ENCODE data around the gene FYN.

The FYN gene

DNA sequence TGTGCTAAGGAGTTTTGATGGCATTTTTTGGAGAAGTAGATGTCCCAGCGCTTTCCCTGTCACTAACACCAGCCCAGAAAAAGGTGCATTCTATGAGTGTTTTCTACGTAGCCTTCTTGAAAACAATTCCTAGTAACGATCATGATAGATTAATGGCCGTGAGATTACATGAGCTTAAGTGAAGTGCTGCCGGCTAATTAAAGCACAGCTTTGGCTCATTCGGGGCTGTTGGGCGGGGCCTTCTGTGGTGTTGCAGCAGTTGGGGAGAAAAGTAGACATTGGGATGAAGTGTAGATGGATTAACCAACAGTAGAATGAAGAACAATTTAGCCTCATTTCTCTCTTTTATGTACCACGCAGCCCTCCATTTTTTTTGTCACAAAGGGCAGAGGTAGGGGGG is 246.8 kb downstream of the FYN start:
- Histone ChIP-seq H3K36me3 (ENCODE audit: control insufficient read depth, low read depth, low read length) (no peaks in the 10 kb centered on the region), H3K27me3 (ENCODE audit: control insufficient read depth, insufficient read depth, low read length) (no peaks in the 10 kb centered on the region), H3K9ac (ENCODE audit: low read length) (no peak overlapping the region), H3K27ac (ENCODE audit: low read length) (no peak overlapping the region), H3K4me3 (ENCODE audit: low read length) (no peak overlapping the region), H3K9me3 (ENCODE audit: control insufficient read depth, low read depth, low read length) (no peaks in the 10 kb centered on the region), H3K4me1 (ENCODE audit: control insufficient read depth, low read depth, low read length) (peaks cover 13% of the 10 kb centered on the region)

DNA sequence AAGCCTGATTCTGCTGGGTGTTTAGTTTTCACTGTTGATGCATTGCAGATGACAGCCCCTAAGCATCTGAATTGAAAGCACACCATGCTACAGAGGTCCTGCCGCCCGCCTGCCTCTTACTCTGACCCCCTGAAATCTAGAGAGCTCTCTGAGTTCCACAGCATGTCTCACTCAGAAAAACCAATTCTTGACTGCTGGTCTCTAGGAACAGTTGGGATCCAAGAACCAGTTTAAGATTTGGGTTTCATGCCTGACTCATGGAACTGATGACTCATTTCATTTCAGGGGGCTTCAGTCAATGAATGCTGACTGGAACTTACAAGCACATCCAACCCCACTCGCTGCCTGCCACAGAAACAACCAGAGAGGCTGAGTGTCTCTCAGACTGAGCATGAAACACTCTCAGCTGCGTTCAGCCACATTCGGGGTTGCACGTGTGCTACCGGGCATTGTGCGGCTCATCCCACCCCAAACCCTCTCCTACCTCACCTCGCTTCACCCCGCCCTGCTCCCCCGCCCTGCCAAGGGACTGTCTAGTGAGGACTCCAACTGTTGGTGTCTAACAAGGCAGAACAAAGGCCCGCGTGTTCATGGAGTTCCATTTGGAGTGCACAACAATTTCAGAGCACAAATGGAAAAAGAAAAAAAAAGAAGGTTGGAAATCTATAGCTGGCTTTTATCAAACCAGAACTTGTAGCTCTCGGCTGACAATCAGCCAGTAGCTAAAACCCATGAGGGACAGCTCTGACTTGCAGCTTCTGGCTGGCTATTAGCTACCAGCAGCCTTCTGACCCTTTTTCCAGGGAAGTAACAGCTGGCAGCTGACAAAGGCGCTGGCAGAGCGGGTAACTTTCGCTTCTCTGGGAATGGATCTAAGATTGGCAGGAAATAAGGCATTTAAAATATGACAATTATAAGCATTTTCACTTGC is 247.5 kb downstream of the FYN start:
- no peak overlapping the region for H3K9ac ChIP-seq (ENCODE audit: low read length)
- H3K9me3 ChIP-seq (ENCODE audit: control insufficient read depth, low read depth, low read length) = no peaks in the 10 kb centered on the region
- no peaks in the 10 kb centered on the region for H3K27me3 ChIP-seq (ENCODE audit: control insufficient read depth, insufficient read depth, low read length)
- H3K4me1 ChIP-seq (ENCODE audit: control insufficient read depth, low read depth, low read length) = peaks cover 6% of the 10 kb centered on the region
- no peaks in the 10 kb centered on the region for H3K36me3 ChIP-seq (ENCODE audit: control insufficient read depth, low read depth, low read length)
- H3K27ac ChIP-seq (ENCODE audit: low read length) = no peak overlapping the region
- no peak overlapping the region for H3K4me3 ChIP-seq (ENCODE audit: low read length)

DNA sequence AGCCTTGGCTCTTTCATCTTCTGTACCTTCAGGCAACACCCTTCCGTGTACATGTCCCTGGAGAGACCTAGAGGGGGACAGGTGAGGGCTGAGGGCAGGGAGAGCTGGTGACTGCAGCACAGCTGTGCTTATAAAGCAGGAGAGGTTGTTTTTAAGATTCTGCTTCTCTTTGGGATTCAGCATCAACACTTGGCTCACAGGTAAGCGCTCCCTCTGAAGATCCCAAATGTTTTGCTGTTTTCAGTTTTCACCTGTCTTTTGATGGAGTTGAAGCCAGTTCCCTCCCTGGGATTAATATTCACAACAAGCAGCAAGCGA is 248.2 kb downstream of the FYN start:
- Histone ChIP-seq H3K27me3 (ENCODE audit: control insufficient read depth, insufficient read depth, low read length) (no peaks in the 10 kb centered on the region), H3K27ac (ENCODE audit: low read length) (no peak overlapping the region), H3K36me3 (ENCODE audit: control insufficient read depth, low read depth, low read length) (no peaks in the 10 kb centered on the region)

DNA sequence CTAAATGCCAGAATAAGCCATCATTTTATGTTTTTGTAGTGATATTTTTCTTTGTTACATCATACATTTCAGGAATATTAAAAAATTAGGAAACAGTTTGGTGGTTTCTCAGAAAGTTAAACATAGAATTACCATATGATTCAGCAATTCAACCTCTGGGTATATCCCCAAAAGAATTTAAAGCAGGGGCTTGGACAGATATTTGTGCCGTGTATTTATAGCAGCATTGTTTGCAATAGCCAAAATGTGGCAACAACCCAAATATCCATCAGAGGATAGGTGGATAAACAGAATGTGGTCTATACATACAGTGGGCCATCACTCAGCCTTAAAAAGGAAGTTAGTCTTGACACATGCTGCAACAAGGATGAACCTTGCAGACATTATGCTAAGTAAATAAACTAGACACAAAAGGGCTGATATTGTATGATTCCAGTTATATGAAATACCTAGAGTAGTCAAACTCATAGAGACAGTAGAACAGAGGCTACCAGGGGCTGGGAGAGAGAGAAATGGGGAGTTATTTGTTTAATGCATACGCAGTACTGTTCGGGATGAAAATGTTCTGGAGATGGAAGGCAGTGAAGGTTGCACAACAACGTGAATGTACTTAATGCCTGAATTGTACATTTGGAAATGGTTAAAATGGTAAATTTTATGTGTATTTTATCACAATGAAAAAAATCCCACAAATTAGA is 248.7 kb downstream of the FYN start:
- Histone ChIP-seq H3K9me3 (ENCODE audit: control insufficient read depth, low read depth, low read length) (no peaks in the 10 kb centered on the region), H3K27ac (ENCODE audit: low read length) (no peak overlapping the region), H3K4me1 (ENCODE audit: control insufficient read depth, low read depth, low read length) (peaks cover 6% of the 10 kb centered on the region), H3K4me3 (ENCODE audit: low read length) (no peak overlapping the region), H3K36me3 (ENCODE audit: control insufficient read depth, low read depth, low read length) (no peaks in the 10 kb centered on the region), H3K9ac (ENCODE audit: low read length) (no peak overlapping the region), H3K27me3 (ENCODE audit: control insufficient read depth, insufficient read depth, low read length) (no peaks in the 10 kb centered on the region)

More for the DNA sequence above, 248.2 kb downstream of the FYN start:
- Histone ChIP-seq H3K4me3 (ENCODE audit: low read length) (no peak overlapping the region), H3K9ac (ENCODE audit: low read length) (no peak overlapping the region), H3K4me1 (ENCODE audit: control insufficient read depth, low read depth, low read length) (peaks cover 6% of the 10 kb centered on the region), H3K9me3 (ENCODE audit: control insufficient read depth, low read depth, low read length) (no peaks in the 10 kb centered on the region)

GRCh38 chr6:111623046-111623718 is 250.1 kb downstream of the FYN start:
- no peaks in the 10 kb centered on the region for H3K9me3 ChIP-seq (ENCODE audit: control insufficient read depth, low read depth, low read length)
- no peak overlapping the region for H3K9ac ChIP-seq (ENCODE audit: low read length)
- H3K36me3 ChIP-seq (ENCODE audit: control insufficient read depth, low read depth, low read length) = no peaks in the 10 kb centered on the region
- no peak overlapping the region for H3K4me3 ChIP-seq (ENCODE audit: low read length)
- H3K27ac ChIP-seq (ENCODE audit: low read length) = no peak overlapping the region
- peaks cover 6% of the 10 kb centered on the region for H3K4me1 ChIP-seq (ENCODE audit: control insufficient read depth, low read depth, low read length)
- no peaks in the 10 kb centered on the region for H3K27me3 ChIP-seq (ENCODE audit: control insufficient read depth, insufficient read depth, low read length)

DNA sequence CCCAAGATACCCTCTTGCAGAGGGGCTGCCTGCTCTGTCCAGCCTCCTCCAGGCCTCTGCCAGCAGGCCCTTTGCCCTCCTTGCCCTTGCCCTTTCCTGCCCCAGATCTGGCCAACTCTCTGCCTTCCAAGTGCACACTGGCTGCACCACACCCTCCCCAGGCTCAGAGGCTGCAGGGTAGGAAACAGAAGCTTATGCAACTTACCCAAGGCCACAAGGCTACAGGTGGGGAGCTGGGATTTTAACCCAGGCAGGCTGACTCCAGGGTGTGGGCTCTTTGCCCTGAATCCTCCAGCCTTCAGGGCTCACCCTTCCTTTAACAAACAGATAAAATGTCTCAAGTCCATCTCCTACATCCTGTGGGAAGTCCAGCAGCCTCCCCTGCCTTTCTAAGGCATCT is 253.1 kb downstream of the FYN start:
- Histone ChIP-seq H3K36me3 (ENCODE audit: control insufficient read depth, low read depth, low read length) (no peaks in the 10 kb centered on the region), H3K4me3 (ENCODE audit: low read length) (no peak overlapping the region), H3K9ac (ENCODE audit: low read length) (no peak overlapping the region), H3K27me3 (ENCODE audit: control insufficient read depth, insufficient read depth, low read length) (no peaks in the 10 kb centered on the region), H3K27ac (ENCODE audit: low read length) (no peak overlapping the region), H3K9me3 (ENCODE audit: control insufficient read depth, low read depth, low read length) (no peaks in the 10 kb centered on the region), H3K4me1 (ENCODE audit: control insufficient read depth, low read depth, low read length) (peaks cover 3% of the 10 kb centered on the region)

- Histone ChIP-seq H3K27me3 (ENCODE audit: control insufficient read depth, insufficient read depth, low read length) (no peaks in the 10 kb centered on the region), H3K27ac (ENCODE audit: low read length) (no peak overlapping the region), H3K9me3 (ENCODE audit: control insufficient read depth, low read depth, low read length) (no peaks in the 10 kb centered on the region), H3K4me1 (ENCODE audit: control insufficient read depth, low read depth, low read length) (peaks cover 3% of the 10 kb centered on the region), H3K36me3 (ENCODE audit: control insufficient read depth, low read depth, low read length) (no peaks in the 10 kb centered on the region), H3K4me3 (ENCODE audit: low read length) (no peak overlapping the region), H3K9ac (ENCODE audit: low read length) (no peak overlapping the region)
Measured at GRCh38 chr6:111618407-111618806, 254.8 kb downstream of the FYN start.

- Histone ChIP-seq H3K36me3 (ENCODE audit: control insufficient read depth, low read depth, low read length) (no peaks in the 10 kb centered on the region), H3K4me1 (ENCODE audit: control insufficient read depth, low read depth, low read length) (peaks cover 3% of the 10 kb centered on the region), H3K27ac (ENCODE audit: low read length) (no peak overlapping the region), H3K9me3 (ENCODE audit: control insufficient read depth, low read depth, low read length) (no peaks in the 10 kb centered on the region), H3K4me3 (ENCODE audit: low read length) (no peak overlapping the region), H3K27me3 (ENCODE audit: control insufficient read depth, insufficient read depth, low read length) (no peaks in the 10 kb centered on the region), H3K9ac (ENCODE audit: low read length) (no peak overlapping the region)
Measured at GRCh38 chr6:111617149-111617548, 256.1 kb downstream of the FYN start.

DNA sequence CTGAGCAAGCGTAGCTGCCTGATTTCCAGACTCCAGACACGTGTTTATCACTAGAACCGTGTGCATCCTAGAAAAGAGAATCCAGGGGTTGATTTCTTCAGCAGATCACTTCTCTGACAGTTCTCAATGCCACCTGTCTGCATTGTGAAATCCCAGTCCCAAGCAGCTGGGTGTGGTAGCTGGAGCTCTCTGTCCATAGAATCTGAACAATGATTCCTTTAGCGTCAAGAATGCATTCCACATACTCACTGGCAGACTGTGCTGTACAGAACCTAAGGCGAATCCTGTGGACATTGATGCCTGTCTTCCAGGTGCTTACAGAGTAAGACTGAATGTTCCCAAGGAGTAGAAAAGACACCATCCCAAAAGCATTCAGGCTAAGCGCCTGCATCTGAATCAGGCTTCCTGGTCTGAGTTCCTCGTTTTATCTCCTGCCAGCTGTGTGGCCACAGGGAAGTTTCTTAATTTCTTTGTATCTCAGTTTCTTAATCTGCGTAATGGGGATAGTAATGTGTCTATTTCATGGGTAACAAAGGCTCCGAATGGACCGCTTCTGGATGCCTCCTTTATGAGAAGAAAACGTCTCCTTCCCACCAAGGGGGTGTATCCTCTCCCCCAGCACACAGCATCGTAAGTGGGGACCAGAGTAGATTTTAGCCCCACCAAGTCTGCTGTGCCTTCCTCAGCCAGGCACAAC is 257.2 kb downstream of the FYN start:
- Histone ChIP-seq H3K27me3 (ENCODE audit: control insufficient read depth, insufficient read depth, low read length) (no peaks in the 10 kb centered on the region), H3K4me1 (ENCODE audit: control insufficient read depth, low read depth, low read length) (peaks cover 3% of the 10 kb centered on the region), H3K9ac (ENCODE audit: low read length) (no peak overlapping the region), H3K9me3 (ENCODE audit: control insufficient read depth, low read depth, low read length) (no peaks in the 10 kb centered on the region), H3K27ac (ENCODE audit: low read length) (no peak overlapping the region), H3K4me3 (ENCODE audit: low read length) (no peak overlapping the region), H3K36me3 (ENCODE audit: control insufficient read depth, low read depth, low read length) (no peaks in the 10 kb centered on the region)

DNA sequence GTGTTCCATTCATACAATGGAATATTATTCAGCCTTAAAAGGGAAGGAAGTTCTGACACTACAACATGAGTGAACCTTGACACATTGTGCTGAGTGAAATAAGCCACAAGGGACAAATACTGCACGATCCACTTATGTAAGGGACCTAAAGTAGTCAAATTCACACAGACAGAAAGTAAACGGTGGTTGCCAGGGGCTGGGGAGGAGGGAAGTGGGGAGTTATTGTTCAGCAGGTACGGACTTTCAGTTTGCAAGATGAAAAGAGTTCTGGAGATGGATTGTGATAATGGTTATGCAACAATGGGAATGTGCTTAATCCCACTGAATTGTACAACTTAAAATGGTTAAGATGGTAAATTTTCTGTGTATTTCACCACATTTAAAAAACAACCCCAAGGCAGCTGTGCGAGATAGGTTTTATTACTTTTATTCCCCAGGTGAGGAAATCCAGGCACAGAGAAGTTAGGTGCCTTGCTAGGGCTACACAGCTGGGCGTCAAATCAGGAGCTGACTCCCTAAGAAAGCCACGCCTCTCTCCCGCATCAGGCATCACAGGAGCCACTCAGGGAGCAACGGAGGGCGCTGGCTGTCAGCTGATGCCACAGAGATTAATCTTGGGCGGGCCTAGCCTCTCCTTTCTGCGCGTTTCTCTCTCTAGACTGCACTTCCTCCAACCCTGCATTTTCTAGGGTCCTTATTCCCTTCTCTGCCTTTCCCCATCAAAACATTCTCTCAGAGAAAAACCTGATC is 258.2 kb downstream of the FYN start:
- Histone ChIP-seq H3K27me3 (ENCODE audit: control insufficient read depth, insufficient read depth, low read length) (no peaks in the 10 kb centered on the region), H3K9me3 (ENCODE audit: control insufficient read depth, low read depth, low read length) (no peaks in the 10 kb centered on the region), H3K36me3 (ENCODE audit: control insufficient read depth, low read depth, low read length) (no peaks in the 10 kb centered on the region), H3K4me3 (ENCODE audit: low read length) (no peak overlapping the region), H3K4me1 (ENCODE audit: control insufficient read depth, low read depth, low read length) (peaks cover 3% of the 10 kb centered on the region), H3K9ac (ENCODE audit: low read length) (no peak overlapping the region), H3K27ac (ENCODE audit: low read length) (no peak overlapping the region)

- H3K4me1 ChIP-seq (ENCODE audit: control insufficient read depth, low read depth, low read length) = peaks cover 3% of the 10 kb centered on the region
- no peak overlapping the region for H3K4me3 ChIP-seq (ENCODE audit: low read length)
- no peaks in the 10 kb centered on the region for H3K27me3 ChIP-seq (ENCODE audit: control insufficient read depth, insufficient read depth, low read length)
- no peak overlapping the region for H3K9ac ChIP-seq (ENCODE audit: low read length)
- no peaks in the 10 kb centered on the region for H3K9me3 ChIP-seq (ENCODE audit: control insufficient read depth, low read depth, low read length)
- H3K36me3 ChIP-seq (ENCODE audit: control insufficient read depth, low read depth, low read length) = no peaks in the 10 kb centered on the region
- H3K27ac ChIP-seq (ENCODE audit: low read length) = no peak overlapping the region
Measured at GRCh38 chr6:111612379-111612778, 260.9 kb downstream of the FYN start.

Measured in iPS-18a (cell line).